Glutamatergic neuron (in vitro differentiated cells): ENCODE measurements around the gene ST6GALNAC5. TPM values are rescaled to one million over a fixed set of nuclear protein-coding genes. Genes with fewer than 3 reads are reported as not detected.
A peak's percentile ranks its signal among the peaks of the same experiment; 100 is the strongest.

Source experiments
- DNase-seq: peaks from one replicate; pipeline ENCODE4 v3.0.0; 2022
- H3K27ac Mint-ChIP-seq: one replicate; pipeline ENCODE4 v1.8.0; 2020; ENCODE audit warnings: mild to moderate bottlenecking, mixed read lengths, inconsistent platforms; ENCODE audit not compliant: unreplicated experiment
- H3K27me3 Mint-ChIP-seq: one replicate; pipeline ENCODE4 v1.8.0; 2020; ENCODE audit warnings: mild to moderate bottlenecking, moderate library complexity, mixed read lengths, inconsistent platforms; ENCODE audit not compliant: unreplicated experiment
- H3K36me3 Mint-ChIP-seq: one replicate; pipeline ENCODE4 v1.8.0; 2020; ENCODE audit warnings: mild to moderate bottlenecking, mixed read lengths, inconsistent platforms; ENCODE audit not compliant: unreplicated experiment
- H3K4me1 Mint-ChIP-seq: one replicate; pipeline ENCODE4 v1.8.0; 2020; ENCODE audit warnings: mild to moderate bottlenecking, low read depth, mixed read lengths, inconsistent platforms; ENCODE audit not compliant: unreplicated experiment
- H3K4me3 Mint-ChIP-seq: one replicate; pipeline ENCODE4 v1.8.0; 2020; ENCODE audit warnings: mild to moderate bottlenecking, mixed read lengths, inconsistent platforms; ENCODE audit not compliant: unreplicated experiment
- H3K9me3 Mint-ChIP-seq: one replicate; pipeline ENCODE4 v1.8.0; 2020; ENCODE audit warnings: mild to moderate bottlenecking, moderate library complexity, mixed read lengths, inconsistent platforms; ENCODE audit not compliant: unreplicated experiment
- CTCF ChIP-seq: fragments of 200-600 bp; sonication (generic); IDR thresholded peaks from one replicate; pipeline ENCODE4 v1.5.0; 2021; ENCODE audit not compliant: partially characterized antibody, unreplicated experiment
- total RNA-seq: library from RNA; stranded (reverse); fragmentation: NEBNext Ultra II Directional; extraction: Animal tissue kit (Norgen Biotek cat#: 25700); gene quantifications from one replicate; pipeline ENCODE4 v1.2.1, GENCODE V29; 2021; ENCODE audit not compliant: unreplicated experiment

Gene ST6GALNAC5
- total RNA-seq, 1 donor from 2014 or later = 141 TPM

GRCh38 chr1:76905876-76906595, 38.8 kb downstream of the ST6GALNAC5 start:
- TF ChIP-seq CTCF = no peak
- Mint-ChIP-seq H3K27ac (no peak overlapping the region), H3K36me3 (no peaks in the 10 kb centered on the region), H3K9me3 (no peaks in the 10 kb centered on the region), H3K4me1 (peaks cover 12% of the 10 kb centered on the region), H3K4me3 (no peak overlapping the region), H3K27me3 (no peaks in the 10 kb centered on the region)
- no peak for DNase-seq

GRCh38 chr1:76909311-76909710, 42.0 kb downstream of the ST6GALNAC5 start:
- Mint-ChIP-seq H3K27me3 (peaks cover 4% of the 10 kb centered on the region), H3K27ac (no peak overlapping the region), H3K9me3 (peaks cover 6% of the 10 kb centered on the region), H3K4me3 (no peak overlapping the region), H3K4me1 (peaks cover 3% of the 10 kb centered on the region), H3K36me3 (peaks cover 5% of the 10 kb centered on the region)
- no peak for TF ChIP-seq CTCF
- no peak for DNase-seq

- H3K36me3 Mint-ChIP-seq = no peaks in the 10 kb centered on the region
- H3K27ac Mint-ChIP-seq = peak overlapping the region; percentile 28
- no peaks in the 10 kb centered on the region for H3K27me3 Mint-ChIP-seq
- H3K9me3 Mint-ChIP-seq = no peaks in the 10 kb centered on the region
- no peak overlapping the region for H3K4me3 Mint-ChIP-seq
- H3K4me1 Mint-ChIP-seq = peaks cover 9% of the 10 kb centered on the region
- DNase-seq = no peak
- no peak for TF ChIP-seq CTCF
These were observed 51.8 kb downstream of the ST6GALNAC5 start for GRCh38 chr1:76919085-76919484.

- no peak for TF ChIP-seq CTCF
- no peak for DNase-seq
- Mint-ChIP-seq H3K36me3 (no peaks in the 10 kb centered on the region), H3K4me1 (peaks cover 9% of the 10 kb centered on the region), H3K4me3 (no peak overlapping the region), H3K27me3 (no peaks in the 10 kb centered on the region), H3K9me3 (peaks cover 2% of the 10 kb centered on the region), H3K27ac (no peak overlapping the region)
These were observed 54.3 kb downstream of the ST6GALNAC5 start for GRCh38 chr1:76921590-76921989.

GRCh38 chr1:76925825-76926224, 58.5 kb downstream of the ST6GALNAC5 start:
- no peak for TF ChIP-seq CTCF
- Mint-ChIP-seq H3K36me3 (no peaks in the 10 kb centered on the region), H3K27me3 (no peaks in the 10 kb centered on the region)

More at GRCh38 chr1:76925825-76926224, 58.5 kb downstream of the ST6GALNAC5 start:
- no peak overlapping the region for H3K27ac Mint-ChIP-seq
- H3K9me3 Mint-ChIP-seq = peaks cover 2% of the 10 kb centered on the region
- no peak overlapping the region for H3K4me3 Mint-ChIP-seq
- H3K4me1 Mint-ChIP-seq = peaks cover 9% of the 10 kb centered on the region
- DNase-seq = no peak
